ENCODE measurements around the gene REPS1. TPM values are rescaled to one million over a fixed set of nuclear protein-coding genes. Genes with fewer than 3 reads are reported as not detected.

Gene REPS1
- total RNA-seq, 1 donor from 2014 or later, result 43.0 TPM

DNA sequence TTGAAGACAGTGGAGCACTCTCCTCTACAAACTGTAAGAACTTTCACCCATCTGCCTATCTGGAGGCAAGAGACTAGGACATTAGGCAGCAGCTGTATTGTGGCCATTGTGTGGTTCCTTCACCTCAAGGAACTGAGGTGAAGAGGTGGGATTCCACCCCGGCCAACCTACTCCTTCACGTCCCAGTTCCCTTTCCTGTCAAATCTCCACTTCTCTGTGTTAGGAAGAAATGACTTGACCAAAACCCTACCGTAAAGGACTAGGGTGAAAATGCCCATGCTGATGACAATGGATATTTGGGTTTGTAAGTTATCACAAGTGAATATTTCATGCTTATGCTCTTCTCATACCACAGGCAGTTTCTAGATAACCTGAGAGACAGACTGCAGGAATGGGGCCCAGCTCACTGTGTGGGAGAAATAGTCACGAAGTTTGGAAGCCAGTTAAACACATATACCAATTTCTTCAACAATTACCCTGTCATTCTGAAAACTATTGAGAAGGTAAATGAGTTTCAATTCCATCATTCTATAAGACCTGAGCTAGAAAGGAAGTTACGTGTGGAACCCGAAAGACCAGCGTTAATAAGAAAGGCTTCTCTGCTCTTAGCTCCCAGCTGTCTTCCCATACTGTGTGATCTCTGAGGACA, 105.6 kb downstream of the REPS1 start:
- no peak for DNase-seq (ENCODE audit: low spot score)
- intact Hi-C loops (cut with DNase I), result no loop called here

DNA sequence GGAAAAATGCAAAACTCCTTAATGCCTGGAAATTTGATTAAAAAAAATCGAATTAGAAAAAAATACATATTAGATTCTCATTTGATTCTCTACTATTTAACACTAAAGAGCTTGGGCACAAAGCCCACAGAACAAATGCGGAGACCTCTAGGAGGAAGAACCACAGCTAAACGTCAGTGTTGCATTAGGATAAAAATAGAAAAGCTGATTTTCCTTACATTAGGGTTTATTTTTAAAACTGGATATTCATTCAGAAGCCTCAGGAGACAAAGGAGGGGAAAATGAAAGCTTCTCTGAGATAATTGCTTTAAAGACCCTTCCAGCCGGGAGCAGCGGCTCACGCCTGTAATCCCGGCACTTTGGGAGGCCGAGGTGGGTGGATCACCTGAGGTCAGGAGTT, 114.9 kb downstream of the REPS1 start:
- intact Hi-C loops (cut with DNase I), result no loop called here
- DNase-seq (ENCODE audit: low spot score), result no peak

DNA sequence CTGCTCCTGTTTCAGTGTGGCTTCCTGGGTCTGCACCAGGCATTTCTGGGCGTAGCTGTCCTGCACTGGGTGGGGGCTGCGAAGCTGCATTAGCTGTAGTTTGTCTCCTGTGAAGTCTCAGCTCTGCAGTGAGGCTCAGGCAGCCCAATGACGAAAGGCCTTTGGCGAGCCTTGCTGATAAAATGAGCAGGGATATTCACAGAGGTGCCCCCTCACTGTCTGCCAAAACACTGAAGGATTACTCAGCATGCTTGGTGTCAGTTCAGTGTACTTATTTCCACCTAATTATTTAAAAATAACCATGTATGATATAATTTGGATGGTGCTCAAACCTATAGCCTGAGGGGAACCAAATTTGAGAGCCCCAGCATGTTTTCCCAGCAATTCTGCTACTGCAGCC, 118.7 kb downstream of the REPS1 start:
- intact Hi-C loops (cut with DNase I), result no loop called here
- DNase-seq (ENCODE audit: low spot score), result peak; percentile 79

DNA sequence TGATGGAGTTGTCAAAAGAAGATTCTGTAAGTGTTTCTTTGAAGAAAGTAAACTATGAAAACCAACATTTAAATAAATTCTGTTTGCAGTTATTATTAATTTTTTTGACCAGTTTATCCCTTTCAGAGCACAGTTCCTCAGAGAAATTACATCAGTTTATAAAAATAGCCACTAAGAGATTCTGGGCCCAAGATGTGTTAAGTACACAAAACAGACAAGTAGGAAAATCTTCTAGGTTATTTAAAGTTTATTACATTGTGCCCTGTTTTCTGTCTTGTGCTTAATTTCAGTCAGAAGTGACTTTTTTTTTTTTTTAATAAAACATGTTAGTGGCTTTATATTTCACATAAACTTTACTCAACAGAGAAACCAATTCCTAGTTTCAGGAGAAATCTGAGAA, 119.9 kb downstream of the REPS1 start:
- DNase-seq (ENCODE audit: low spot score), result no peak
- intact Hi-C loops (cut with DNase I), result no loop called here

DNA sequence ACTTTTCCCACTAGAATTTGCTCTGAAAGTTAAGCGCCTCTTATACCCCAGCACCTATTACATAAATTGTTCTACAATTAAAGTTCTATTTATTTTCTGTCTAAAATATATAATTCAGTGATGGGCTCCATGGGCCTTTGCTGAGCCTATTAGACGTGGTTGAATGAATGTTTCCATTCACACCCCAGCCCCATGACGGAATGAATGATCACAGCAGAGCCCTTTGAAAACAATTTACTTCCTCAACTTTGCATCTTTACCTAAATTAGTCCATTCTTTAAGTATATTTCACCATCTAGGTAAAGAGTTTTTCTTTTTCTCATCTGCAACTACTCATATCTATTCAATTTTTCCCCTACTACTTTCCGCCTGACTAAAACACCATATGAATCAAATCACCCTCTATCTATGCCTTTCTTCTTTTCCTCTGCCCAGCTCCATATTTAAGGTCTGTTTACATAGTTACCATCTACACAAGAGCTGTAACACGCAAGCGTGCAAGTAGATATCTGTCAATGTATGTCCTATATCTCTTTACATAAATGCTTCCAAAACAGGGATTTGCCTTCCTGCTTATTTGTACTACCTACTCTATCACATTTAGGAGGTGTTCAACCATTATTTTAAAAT, 122.5 kb downstream of the REPS1 start:
- DNase-seq (ENCODE audit: low spot score), result no peak
- intact Hi-C loops (cut with DNase I), result no loop called here

DNA sequence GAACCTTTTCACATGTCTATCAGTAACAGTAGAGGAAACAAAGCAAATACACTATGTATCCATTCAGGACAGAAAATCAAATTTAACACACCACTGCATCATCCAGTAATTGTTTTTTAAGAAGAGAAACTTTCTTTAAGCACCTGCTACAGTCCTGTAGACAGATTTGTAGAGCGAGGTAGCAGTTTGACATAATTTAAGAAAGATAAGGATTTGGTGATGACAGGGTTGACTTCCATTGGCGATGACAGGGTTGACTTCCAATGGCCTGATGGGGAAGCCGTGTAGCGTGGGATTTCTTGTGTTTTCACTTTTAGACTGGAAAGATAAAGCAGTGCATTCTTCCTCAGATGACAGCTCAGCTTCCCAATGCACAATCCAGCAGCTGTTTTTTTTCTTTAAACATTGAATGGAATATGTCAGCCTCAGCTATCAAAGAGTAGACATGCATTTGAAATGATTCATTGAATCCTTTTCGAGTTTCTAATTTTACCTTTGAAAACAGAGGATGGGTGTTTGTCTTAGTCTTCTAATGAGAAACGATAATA, 123.6 kb downstream of the REPS1 start:
- intact Hi-C loops (cut with DNase I), result no loop called here
- no peak for DNase-seq (ENCODE audit: low spot score)

DNA sequence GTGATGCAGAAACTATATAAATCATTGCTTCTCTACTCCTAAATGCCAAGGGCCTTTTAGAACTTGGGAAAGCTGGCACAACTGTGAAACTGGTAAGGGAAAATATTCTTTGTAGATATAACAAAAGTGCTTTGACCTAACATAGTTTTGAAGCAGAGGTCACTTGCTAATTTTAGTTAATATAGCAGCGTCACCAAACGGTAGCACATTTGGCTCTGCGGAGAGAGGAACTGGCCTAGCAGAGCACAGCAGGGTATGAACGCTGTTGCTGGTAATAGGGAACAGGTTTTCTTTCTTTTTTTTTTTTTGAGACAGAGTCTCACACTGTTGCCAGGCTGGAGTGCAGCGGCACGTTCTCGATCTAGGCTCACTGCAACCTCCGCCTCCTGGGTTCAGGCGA, 124.7 kb downstream of the REPS1 start:
- DNase-seq (ENCODE audit: low spot score), result no peak
- intact Hi-C loops (cut with DNase I), result no loop called here

DNA sequence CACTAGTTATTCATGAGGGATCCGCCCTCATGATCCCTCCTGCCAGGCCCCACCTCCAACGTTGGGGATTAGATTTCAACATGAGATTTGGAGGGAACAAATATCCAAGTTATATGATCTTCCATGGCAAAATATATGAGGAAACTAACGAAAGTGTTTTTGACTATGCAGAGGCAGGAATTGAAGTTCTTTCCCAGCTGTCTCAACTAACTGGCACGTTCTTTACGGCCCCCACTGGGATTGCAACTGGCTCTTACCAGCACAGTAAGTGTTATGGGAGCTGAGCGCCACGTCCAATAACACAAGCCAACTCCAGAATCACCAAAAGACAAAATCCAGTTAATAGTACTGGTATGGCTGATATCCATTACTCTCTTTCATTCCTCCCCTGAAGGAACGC, 125.6 kb downstream of the REPS1 start:
- DNase-seq (ENCODE audit: low spot score), result no peak
- intact Hi-C loops (cut with DNase I), result no loop called here

DNA sequence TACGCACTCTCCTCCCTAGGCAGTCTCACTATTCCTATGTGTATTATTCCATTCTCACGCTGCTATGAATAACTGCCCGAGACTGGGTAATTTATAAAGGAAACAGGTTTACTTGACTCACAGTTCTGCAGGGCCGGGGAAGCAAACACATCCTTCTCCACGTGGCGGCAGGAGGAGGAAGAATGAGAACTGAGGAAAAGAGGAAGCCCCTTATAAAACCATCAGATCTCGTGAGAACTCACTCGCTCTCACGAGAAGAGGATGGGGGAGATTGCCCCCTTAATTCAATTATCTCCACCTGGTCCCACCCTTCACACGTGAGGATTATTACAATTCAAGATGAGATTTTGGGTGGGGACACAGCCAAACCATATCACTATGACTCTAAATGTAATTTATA, 130.3 kb downstream of the REPS1 start:
- intact Hi-C loops (cut with DNase I), result no loop called here
- DNase-seq (ENCODE audit: low spot score), result no peak

DNA sequence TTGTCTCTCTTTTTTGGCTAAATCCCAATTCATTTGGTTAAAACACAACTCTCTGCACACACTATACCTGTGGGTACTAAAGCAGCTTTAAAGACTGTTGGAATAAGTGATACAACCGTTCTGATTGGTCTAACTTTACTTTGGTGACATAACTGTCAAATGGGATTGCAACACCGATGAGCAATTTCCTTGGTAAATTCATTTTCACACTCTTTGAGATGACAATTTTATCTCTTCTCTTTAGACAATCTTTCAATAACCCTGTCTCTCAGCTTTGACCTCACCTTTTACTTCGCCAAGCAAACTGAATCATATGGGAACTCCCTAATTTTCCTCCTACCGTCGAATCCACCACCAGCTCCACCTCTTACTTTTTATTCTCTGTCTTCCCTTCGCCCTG, 131.4 kb downstream of the REPS1 start:
- DNase-seq (ENCODE audit: low spot score), result no peak
- intact Hi-C loops (cut with DNase I), result no loop called here

Other genes starting within 250 kb of the REPS1 start
- gene CCDC28A, start 214.5 kb downstream of the REPS1 start, total RNA-seq, result 7.9 TPM
- gene ECT2L, start 192.2 kb downstream of the REPS1 start, total RNA-seq, result 10.5 TPM
- 5.7 TPM for gene ABRACL, start 40.5 kb upstream of the REPS1 start, total RNA-seq
- 51.0 TPM for gene HECA, start 146.8 kb upstream of the REPS1 start, total RNA-seq